Fibroblast of lung (primary cell): ENCODE results near the gene HNF4A. TPM values are rescaled to one million over a fixed set of nuclear protein-coding genes. Genes with fewer than 3 reads are reported as not detected.
A peak's percentile ranks its signal among the peaks of the same experiment; 100 is the strongest.

Experiments used
- DNase-seq, 2 donors: peaks; one replicate each; pipeline versions ENCODE4 v3.0.0 to v3.0.0-alpha.2; 2010; ENCODE audit warnings: low read depth in 2 of 2
- H2AFZ ChIP-seq: 2 replicates; pipeline ENCODE4 v1.5.1; 2012; ENCODE audit warnings: low read length, control low read depth, inconsistent platforms
- H3K27ac ChIP-seq: 2 replicates; pipeline ENCODE4 v1.5.1; 2011; ENCODE audit warnings: low read length, control low read depth; ENCODE audit not compliant: insufficient read depth
- H3K27me3 ChIP-seq: 2 replicates; pipeline ENCODE4 v1.5.1; 2011; ENCODE audit warnings: mild to moderate bottlenecking, low read length; ENCODE audit not compliant: control insufficient read depth, insufficient read depth
- H3K36me3 ChIP-seq: 2 replicates; pipeline ENCODE4 v1.5.1; 2011; ENCODE audit warnings: low read length; ENCODE audit not compliant: control insufficient read depth, insufficient read depth
- H3K4me1 ChIP-seq: 2 replicates; pipeline ENCODE4 v1.5.1; 2011; ENCODE audit warnings: low read length; ENCODE audit not compliant: control insufficient read depth, insufficient read depth; ENCODE audit errors: extremely low read depth
- H3K4me2 ChIP-seq: 2 replicates; pipeline ENCODE4 v1.5.1; 2011; ENCODE audit warnings: low read length, control low read depth; ENCODE audit not compliant: insufficient read depth; ENCODE audit errors: extremely low read depth
- H3K4me3 ChIP-seq, 4 experiments: fragments of 200-600 bp in 1 of 4; sonication (generic) in 1 of 4; replicated peaks in 1 of 4; 2 replicates each; pipeline ENCODE4 v1.5.1; 2011 to 2016; ENCODE audit warnings: low read length in 4 of 4, low read depth in 3 of 4, mild to moderate bottlenecking in 3 of 4, control low read depth in 2 of 4, inconsistent platforms in 1 of 4, mixed read lengths in 1 of 4; ENCODE audit not compliant: insufficient read depth in 1 of 4; ENCODE audit errors: control extremely low read depth in 1 of 4
- H3K79me2 ChIP-seq: 2 replicates; pipeline ENCODE4 v1.5.1; 2012; ENCODE audit warnings: mild to moderate bottlenecking, low read length, inconsistent platforms; ENCODE audit not compliant: control insufficient read depth, insufficient read depth
- H3K9ac ChIP-seq: 2 replicates; pipeline ENCODE4 v1.5.1; 2011; ENCODE audit warnings: mild to moderate bottlenecking, low read length, control low read depth; ENCODE audit not compliant: insufficient read depth
- H3K9me3 ChIP-seq: 2 replicates; pipeline ENCODE4 v1.5.1; 2012; ENCODE audit warnings: low read depth, low read length; ENCODE audit not compliant: control insufficient read depth, insufficient read depth
- H4K20me1 ChIP-seq: 2 replicates; pipeline ENCODE4 v1.5.1; 2011; ENCODE audit warnings: low read length; ENCODE audit not compliant: control insufficient read depth, insufficient read depth; ENCODE audit errors: extremely low read depth
- CTCF ChIP-seq, 2 donors: IDR thresholded peaks in 1 of 2; conservative IDR thresholded peaks in 1 of 2; 1 replicate in 1 of 2; 2 replicates in 1 of 2; pipeline ENCODE4 v1.5.1; 2011 to 2012; ENCODE audit warnings: low read length in 2 of 2, control low read depth in 1 of 2, inconsistent platforms in 1 of 2, low read depth in 1 of 2, mild to moderate bottlenecking in 1 of 2
- EZH2 ChIP-seq: IDR thresholded peaks from 2 replicates; pipeline ENCODE4 v1.5.1; 2012; ENCODE audit warnings: low read length, control low read depth, mild to moderate bottlenecking; ENCODE audit errors: missing control alignments
- polyA plus RNA-seq, 2 donors: library from polyadenylated mRNA; depleted of rRNA in 1 of 2; stranded (reverse) in 1 of 2; unstranded in 1 of 2; fragments of >200 nt; gene quantifications; 2 replicates each; pipeline ENCODE4 v1.2.1, GENCODE V29; 2011 to 2012; ENCODE audit warnings: missing spikeins in 1 of 2
- total RNA-seq: library from RNA; depleted of rRNA; stranded (reverse); fragments of >200 nt; gene quantifications from 2 replicates; pipeline ENCODE4 v1.2.1, GENCODE V29; 2014

HNF4A gene
- total and polyA plus RNA-seq, 2 donors (not counting 1 experiment from before 2014, with no cell fraction given), result not detected

GRCh38 chr20:44310664-44311639 is 44.5 kb upstream of the HNF4A start, which contains the start of gene FITM2:
TSS of gene FITM2 (minus strand) at chr20:44311202. CDS start at chr20:44311148, 54 bp downstream.
- peak within 1 kb of the TSS; percentile 99 for H2AFZ ChIP-seq
- H3K9me3 ChIP-seq, result no peaks in the 10 kb centered on the region
- no peaks in the 10 kb centered on the region for H3K27me3 ChIP-seq
- TF ChIP-seq EZH2 (no peak), CTCF (conservative IDR thresholded peaks at IDR 0.05 in 1 of 2, IDR thresholded peaks at IDR 0.05 in 1 of 2; ENCODE audit: low read depth in 1 of 2, low read length in 2 of 2) (peak; percentile 80)
- peaks cover 6% of the 10 kb centered on the region for H3K79me2 ChIP-seq
- H3K27ac ChIP-seq, result peak within 1 kb of the TSS; percentile 69
- H4K20me1 ChIP-seq, result no peaks in the 10 kb centered on the region
- H3K9ac ChIP-seq, result peak within 1 kb of the TSS; percentile 82
- H3K4me2 ChIP-seq, result peak within 1 kb of the TSS; percentile 99
- H3K4me1 ChIP-seq, result peaks cover 5% of the 10 kb centered on the region
- no peaks in the 10 kb centered on the region for H3K36me3 ChIP-seq
- DNase-seq, result peak; percentile 95 to 97
- peak within 1 kb of the TSS; percentile 76 to 98 (median 96) for H3K4me3 ChIP-seq

DNA sequence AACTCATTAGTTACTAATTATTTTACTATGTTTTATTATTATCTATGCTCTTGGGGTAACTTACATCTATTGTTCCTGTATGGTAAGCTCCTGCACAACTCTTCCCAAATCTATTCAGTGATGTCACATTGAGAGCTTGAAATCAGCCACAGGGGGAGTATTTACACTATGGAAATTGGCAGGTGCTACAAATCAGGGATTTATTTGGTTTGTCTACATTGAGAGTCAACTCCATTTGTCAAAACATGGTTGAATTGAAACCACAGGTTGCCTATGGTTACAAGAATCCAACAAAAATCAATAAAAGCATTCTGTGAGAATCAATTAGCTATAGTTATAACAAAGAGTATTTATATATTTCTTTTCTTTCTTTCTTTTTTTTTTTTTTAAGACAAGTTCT is 40.6 kb upstream of the HNF4A start:
- Histone ChIP-seq H3K9ac (no peak overlapping the region), H2AFZ (no peak overlapping the region), H3K27me3 (no peaks in the 10 kb centered on the region), H3K4me1 (peaks cover 2% of the 10 kb centered on the region), H3K79me2 (peaks cover 6% of the 10 kb centered on the region), H3K9me3 (no peaks in the 10 kb centered on the region), H3K36me3 (no peaks in the 10 kb centered on the region), H3K4me2 (no peak overlapping the region), H4K20me1 (no peaks in the 10 kb centered on the region), H3K4me3 (no peak overlapping the region), H3K27ac (no peak overlapping the region)
- TF ChIP-seq CTCF (conservative IDR thresholded peaks at IDR 0.05 in 1 of 2, IDR thresholded peaks at IDR 0.05 in 1 of 2; ENCODE audit: low read depth in 1 of 2, low read length in 2 of 2) (no peak), EZH2 (no peak)
- DNase-seq, result no peak

DNA sequence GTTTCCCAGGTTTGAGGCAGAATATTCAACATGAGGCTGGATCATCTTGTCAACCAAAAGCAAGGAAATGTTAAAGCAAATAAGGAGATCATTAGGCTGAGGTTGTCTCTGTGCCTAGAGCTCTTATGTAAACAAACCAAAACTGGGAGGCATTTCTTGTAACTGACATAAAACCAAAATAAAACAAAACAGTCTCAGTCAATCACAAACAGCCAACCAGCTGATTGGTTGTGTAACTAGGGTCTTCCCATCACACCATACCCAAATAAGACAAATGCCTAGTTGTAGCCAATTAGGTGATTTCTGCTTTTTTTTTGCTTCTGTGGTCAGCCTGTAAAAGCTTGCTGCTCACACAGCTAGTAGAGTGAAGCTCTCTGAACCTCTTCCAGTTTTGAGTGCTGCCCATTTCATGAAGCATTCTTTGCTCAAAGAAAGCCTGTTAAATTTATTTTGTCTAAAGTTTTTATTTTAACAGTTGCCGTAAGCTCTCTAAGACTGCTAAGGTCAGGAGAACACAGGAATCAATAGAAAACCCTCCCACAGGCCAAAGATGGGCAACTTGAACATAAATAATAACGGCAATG is 35.6 kb upstream of the HNF4A start:
- peak in 1 of 2 donors; percentile 51 for DNase-seq

More for the DNA sequence above, 35.6 kb upstream of the HNF4A start:
- Histone ChIP-seq H2AFZ (no peak overlapping the region), H4K20me1 (no peaks in the 10 kb centered on the region), H3K9me3 (no peaks in the 10 kb centered on the region), H3K4me1 (no peaks in the 10 kb centered on the region), H3K4me2 (no peak overlapping the region), H3K4me3 (no peak overlapping the region), H3K27ac (no peak overlapping the region), H3K27me3 (no peaks in the 10 kb centered on the region), H3K79me2 (no peaks in the 10 kb centered on the region), H3K36me3 (no peaks in the 10 kb centered on the region), H3K9ac (no peak overlapping the region)
- TF ChIP-seq EZH2, result no peak
- TF ChIP-seq CTCF (conservative IDR thresholded peaks at IDR 0.05 in 1 of 2, IDR thresholded peaks at IDR 0.05 in 1 of 2; ENCODE audit: low read depth in 1 of 2, low read length in 2 of 2), result no peak
